Measurements from ENCODE around the gene MFAP3L.
"Not testable (repeated sequence)": the region's sequence is repeated elsewhere in the genome, so short reads cannot be mapped to it uniquely, and the experiment has no call there.

The MFAP3L gene

GRCh38 chr4:170051402-170051801 lies 25.2 kb upstream of the MFAP3L start:
- ChIA-PET CTCF (interaction anchor here (1.2 kb wide), 1 partner anchor 242 kb away, joined by 3 read pairs; no protein-coding TSS in a partner anchor), POLR2A (interaction anchor here (0.6 kb wide), 1 partner anchor 100 kb away, joined by 3 read pairs; no protein-coding TSS in a partner anchor)
- TF ChIP-seq MYNN (tag by site-specific recombination; IDR thresholded peaks at IDR 0.05; ENCODE audit: borderline replicate concordance) (no peak), TSHZ1 (tag by site-specific recombination; IDR thresholded peaks at IDR 0.05; ENCODE audit: borderline replicate concordance) (no peak), ZSCAN5A (tag by site-specific recombination; IDR thresholded peaks at IDR 0.05) (no peak), ZNF776 (tag by site-specific recombination; IDR thresholded peaks at IDR 0.05; ENCODE audit: borderline replicate concordance) (no peak), KLF8 (tag by site-specific recombination; IDR thresholded peaks at IDR 0.05) (no peak), ZNF354C (tag by site-specific recombination; IDR thresholded peaks at IDR 0.05; ENCODE audit: borderline replicate concordance, low read depth) (no peak), ZNF23 (tag by site-specific recombination; IDR thresholded peaks at IDR 0.05; ENCODE audit: borderline replicate concordance) (no peak), ZNF37A (tag by site-specific recombination; IDR thresholded peaks at IDR 0.05) (no peak), HOXC10 (CRISPR knock-in tag; IDR thresholded peaks at IDR 0.05) (no peak)
- no peaks in the 10 kb centered on the region for H3K36me3 ChIP-seq (ENCODE audit: control insufficient read depth in 2 of 2, insufficient read depth in 1 of 2, low read length in 2 of 2)
- no peak overlapping the region for H3K4me3 ChIP-seq (ENCODE audit: low read depth, low read length)
- H3K27ac ChIP-seq (ENCODE audit: extremely low read depth, low read depth, low read length) = no peak overlapping the region
- no peaks in the 10 kb centered on the region for H3K4me1 ChIP-seq (ENCODE audit: control insufficient read depth, insufficient read depth, low read length)
- no peaks in the 10 kb centered on the region for H3K9me3 ChIP-seq (ENCODE audit: control insufficient read depth, insufficient read depth, low read depth, low read length)

GRCh38 chr4:170049766-170050165 lies 23.6 kb upstream of the MFAP3L start:
- H3K4me1 ChIP-seq (ENCODE audit: control insufficient read depth, insufficient read depth, low read length) = no peaks in the 10 kb centered on the region
- ChIA-PET CTCF (interaction anchor here (0.5 to 1.3 kb wide), 4 partner anchors 222 to 432 kb away, joined by 3 to 7 read pairs (median 3); no protein-coding TSS in a partner anchor), POLR2A (no interaction called here)
- H3K9me3 ChIP-seq (ENCODE audit: control insufficient read depth, insufficient read depth, low read depth, low read length) = no peaks in the 10 kb centered on the region
- no peaks in the 10 kb centered on the region for H3K36me3 ChIP-seq (ENCODE audit: control insufficient read depth in 2 of 2, insufficient read depth in 1 of 2, low read length in 2 of 2)
- TF ChIP-seq ZSCAN4 (tag by site-specific recombination; IDR thresholded peaks at IDR 0.05) (no peak), ZNF549 (tag by site-specific recombination; IDR thresholded peaks at IDR 0.05) (no peak), ZNF169 (tag by site-specific recombination; IDR thresholded peaks at IDR 0.05) (no peak)
- H3K27ac ChIP-seq (ENCODE audit: extremely low read depth, low read depth, low read length) = no peak overlapping the region
- no peak overlapping the region for H3K4me3 ChIP-seq (ENCODE audit: low read depth, low read length)

- Histone ChIP-seq H3K27ac (ENCODE audit: extremely low read depth, low read depth, low read length) (no peak overlapping the region), H3K9me3 (ENCODE audit: control insufficient read depth, insufficient read depth, low read depth, low read length) (no peaks in the 10 kb centered on the region), H3K4me3 (ENCODE audit: low read depth, low read length) (no peak overlapping the region), H3K36me3 (ENCODE audit: control insufficient read depth in 2 of 2, insufficient read depth in 1 of 2, low read length in 2 of 2) (no peaks in the 10 kb centered on the region), H3K4me1 (ENCODE audit: control insufficient read depth, insufficient read depth, low read length) (no peaks in the 10 kb centered on the region)
- ChIA-PET POLR2A (no interaction called here), CTCF (interaction anchor here (0.6 to 1.8 kb wide), 10 partner anchors 10 to 1068 kb away, joined by 3 to 23 read pairs (median 4); no protein-coding TSS in a partner anchor)
- no peak for TF ChIP-seq ATF2 (tag by site-specific recombination; IDR thresholded peaks at IDR 0.05; ENCODE audit: low read depth)
- 0 out of 2 replicates have a peak, but pooled peaks have one; percentile 37 for TF ChIP-seq ZNF660 (tag by site-specific recombination; IDR thresholded peaks at IDR 0.05)
- TF ChIP-seq ZNF654 (tag by site-specific recombination; IDR thresholded peaks at IDR 0.05; ENCODE audit: low read depth) = peak; percentile 67
Measured at GRCh38 chr4:170047771-170048354, 21.7 kb upstream of the MFAP3L start.

- CTCF ChIA-PET; H3K4me1 ChIP-seq (ENCODE audit: control insufficient read depth, insufficient read depth, low read length); H3K9me3 ChIP-seq (ENCODE audit: control insufficient read depth, insufficient read depth, low read depth, low read length); POLR2A ChIA-PET; H3K36me3 ChIP-seq (ENCODE audit: control insufficient read depth in 2 of 2, insufficient read depth in 1 of 2, low read length in 2 of 2); H3K27ac ChIP-seq (ENCODE audit: extremely low read depth, low read depth, low read length); H3K4me3 ChIP-seq (ENCODE audit: low read depth, low read length): not testable (repeated sequence)
Measured at GRCh38 chr4:170046156-170046555, 20.0 kb upstream of the MFAP3L start.

All from HEK293 (cell line).